GM23248 (cell line): ENCODE results near the gene PSMB5. TPM values are rescaled to one million over a fixed set of nuclear protein-coding genes. Genes with fewer than 3 reads are reported as not detected.
"Not testable (repeated sequence)": the region's sequence is repeated elsewhere in the genome, so short reads cannot be mapped to it uniquely, and the experiment has no call there.

Source experiments
- DNase-seq: peaks from one replicate; pipeline ENCODE4 v3.0.0-alpha.2; 2015
- H2AFZ ChIP-seq: fragments of 200-600 bp; sonication (generic); 2 replicates; pipeline ENCODE4 v1.6.1; 2016; ENCODE audit warnings: antibody characterized with exemption
- H3F3A ChIP-seq: fragments of 200-600 bp; sonication (generic); 2 replicates; pipeline ENCODE4 v1.6.1; 2016; ENCODE audit warnings: mild to moderate bottlenecking, antibody characterized with exemption, mixed run types; ENCODE audit not compliant: insufficient read depth
- H3K27ac ChIP-seq: fragments of 200-600 bp; sonication (generic); 2 replicates; pipeline ENCODE4 v1.5.1; 2016; ENCODE audit warnings: mild to moderate bottlenecking
- H3K27me3 ChIP-seq: fragments of 200-600 bp; sonication (generic); replicated peaks from 2 replicates; pipeline ENCODE4 v1.6.1; 2016; ENCODE audit warnings: mild to moderate bottlenecking; ENCODE audit not compliant: insufficient read depth
- H3K36me3 ChIP-seq: fragments of 200-600 bp; sonication (generic); 2 replicates; pipeline ENCODE4 v1.6.1; 2016; ENCODE audit warnings: low read depth, mild to moderate bottlenecking
- H3K4me1 ChIP-seq: fragments of 200-600 bp; sonication (generic); 2 replicates; pipeline ENCODE4 v1.6.1; 2016; ENCODE audit warnings: mild to moderate bottlenecking; ENCODE audit not compliant: insufficient read depth
- H3K4me2 ChIP-seq: fragments of 200-600 bp; sonication (generic); one replicate; pipeline ENCODE4 v1.6.1; 2016; ENCODE audit warnings: mild to moderate bottlenecking; ENCODE audit not compliant: unreplicated experiment
- H3K4me3 ChIP-seq: fragments of 200-600 bp; sonication (generic); 2 replicates; pipeline ENCODE4 v1.5.1; 2016; ENCODE audit warnings: mild to moderate bottlenecking
- H3K79me2 ChIP-seq: fragments of 200-600 bp; sonication (generic); 2 replicates; pipeline ENCODE4 v1.6.1; 2016; ENCODE audit warnings: mild to moderate bottlenecking; ENCODE audit not compliant: insufficient read depth
- H3K9ac ChIP-seq: fragments of 200-600 bp; sonication (generic); 2 replicates; pipeline ENCODE4 v1.6.1; 2016; ENCODE audit warnings: mild to moderate bottlenecking
- H3K9me2 ChIP-seq: fragments of 200-600 bp; sonication (generic); 2 replicates; pipeline ENCODE4 v1.6.1; 2016; ENCODE audit warnings: mixed run types, mild to moderate bottlenecking, moderate library complexity; ENCODE audit not compliant: insufficient read depth
- H3K9me3 ChIP-seq: fragments of 200-600 bp; sonication (generic); one replicate; pipeline ENCODE4 v1.6.1; 2017; ENCODE audit warnings: low read depth
- H4K20me1 ChIP-seq: fragments of 200-600 bp; sonication (generic); 2 replicates; pipeline ENCODE4 v1.6.0; 2016; ENCODE audit not compliant: insufficient read depth
- EZH2 ChIP-seq: fragments of 200-600 bp; sonication (generic); IDR thresholded peaks from 2 replicates; pipeline ENCODE4 v1.6.1; 2018; ENCODE audit warnings: antibody characterized with exemption, mild to moderate bottlenecking; ENCODE audit not compliant: insufficient read depth, poor library complexity, severe bottlenecking
- EZH2phosphoT487 ChIP-seq: fragments of 200-600 bp; sonication (generic); IDR thresholded peaks from 2 replicates; pipeline ENCODE4 v1.6.1; 2018; ENCODE audit warnings: antibody characterized with exemption, moderate library complexity, mild to moderate bottlenecking, low read depth; ENCODE audit not compliant: insufficient read depth
- WGBS, 2 experiments: methylation state at CpG; one replicate each; pipeline ENCODE4 v1.1.6; 2015 to 2017; ENCODE audit warnings: low lambda C conversion rate in 2 of 2, low coverage in 1 of 2; ENCODE audit errors: missing lambda C conversion rate in 2 of 2; 5-methylcytosine and 5-hydroxymethylcytosine counted together
- in situ Hi-C: fragments of 300-500 bp; cut with MboI; formaldehyde crosslinking; loops from 2 replicates; pipeline ENCODE4 v1.15.0; 2020
- polyA plus RNA-seq: library from polyadenylated mRNA; unstranded; fragments of >200 nt; fragmentation: Nextera tagmentation; extraction: Ambion mirVana; gene quantifications from 2 replicates; pipeline ENCODE4 v1.2.1, GENCODE V29; 2016
- total RNA-seq: library from RNA; depleted of rRNA; stranded (reverse); fragments of >200 nt; shearing (Covaris generic); gene quantifications from 2 replicates; pipeline ENCODE4 v1.2.3, GENCODE V29; 2014

PSMB5 gene
- total and polyA plus RNA-seq, 2 experiments from 2014 or later: 263 to 274 TPM

DNA sequence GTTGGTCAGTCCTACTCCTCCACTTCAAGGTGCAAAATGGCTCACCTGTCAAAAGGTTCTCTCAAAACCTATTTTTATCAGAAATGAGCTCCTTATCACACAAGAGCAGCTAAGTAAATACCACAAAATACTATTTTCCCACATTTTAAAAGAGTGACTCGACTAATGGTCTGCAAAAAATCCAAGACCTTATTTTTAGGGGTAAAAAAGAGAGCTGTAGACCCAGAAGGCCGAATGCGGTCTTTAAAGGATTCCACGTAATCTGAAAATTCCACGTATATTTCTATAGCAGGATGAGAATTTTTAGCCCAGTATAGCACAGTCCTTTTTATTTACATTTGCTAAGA is 28.5 kb downstream of the PSMB5 start:
- peak; percentile 11 for DNase-seq
- Histone ChIP-seq H4K20me1 (no peaks in the 10 kb centered on the region), H3K9me2 (no peaks in the 10 kb centered on the region), H2AFZ (peak overlapping the region; percentile 97), H3K9ac (peak overlapping the region; percentile 89), H3K4me1 (peaks cover 22% of the 10 kb centered on the region), H3F3A (peaks cover 25% of the 10 kb centered on the region; the same call in 1 of the 2 replicates), H3K27ac (peak overlapping the region; percentile 88), H3K36me3 (no peaks in the 10 kb centered on the region), H3K27me3 (no peaks in the 10 kb centered on the region), H3K4me3 (peak overlapping the region; percentile 79), H3K9me3 (no peaks in the 10 kb centered on the region), H3K4me2 (peak overlapping the region; percentile 84), H3K79me2 (peaks cover 5% of the 10 kb centered on the region; the same call in 1 of the 2 replicates)
- TF ChIP-seq EZH2 (no peak), EZH2phosphoT487 (no peak)
- 87 to 88% methylated on average over 5 of the region's 5 CpGs for WGBS, 2 experiments
- in situ Hi-C loops: no loop called here

GRCh38 chr14:23005451-23006187 is 29.1 kb downstream of the PSMB5 start:
- Histone ChIP-seq H3K27me3 (no peaks in the 10 kb centered on the region), H3K9me2 (no peaks in the 10 kb centered on the region), H3F3A (peaks cover 25% of the 10 kb centered on the region; the same call in 1 of the 2 replicates), H3K4me1 (peaks cover 22% of the 10 kb centered on the region), H2AFZ (peak overlapping the region; percentile 97; the same call in 1 of the 2 replicates), H3K79me2 (peaks cover 5% of the 10 kb centered on the region; the same call in 1 of the 2 replicates), H3K4me2 (peak overlapping the region; percentile 84), H3K27ac (peak overlapping the region; percentile 88), H3K4me3 (peak overlapping the region; percentile 79), H3K36me3 (no peaks in the 10 kb centered on the region), H3K9me3 (no peaks in the 10 kb centered on the region), H3K9ac (peak overlapping the region; percentile 89), H4K20me1 (no peaks in the 10 kb centered on the region)
- DNase-seq: peak; percentile 19
- TF ChIP-seq EZH2phosphoT487 (no peak), EZH2 (no peak)
- in situ Hi-C loops: no loop called here
- 53 to 57% methylated on average over 3 of the region's 3 CpGs for WGBS, 2 experiments

- H3K4me2 ChIP-seq, H3K9me2 ChIP-seq, H3K9ac ChIP-seq, H3K4me3 ChIP-seq, H3K36me3 ChIP-seq, in situ Hi-C loops, H3K79me2 ChIP-seq, H2AFZ ChIP-seq, H3K9me3 ChIP-seq, H4K20me1 ChIP-seq, DNase-seq, H3K27me3 ChIP-seq, H3K27ac ChIP-seq: not testable (repeated sequence)
- Histone ChIP-seq H3K4me1 (peaks cover 19% of the 10 kb centered on the region), H3F3A (peaks cover 25% of the 10 kb centered on the region; the same call in 1 of the 2 replicates)
- 95 to 96% methylated on average over 4 of the region's 4 CpGs for WGBS, 2 experiments
These were observed 30.4 kb downstream of the PSMB5 start for GRCh38 chr14:23004274-23004673.

GRCh38 chr14:23002592-23002991 is 32.1 kb downstream of the PSMB5 start:
- WGBS, 2 experiments: 90 to 92% methylated on average over 3 of the region's 3 CpGs
- H3K4me3 ChIP-seq: no peak overlapping the region
- no peak overlapping the region for H2AFZ ChIP-seq
- H3K4me2 ChIP-seq: no peak overlapping the region
- H3K27me3 ChIP-seq: no peaks in the 10 kb centered on the region
- TF ChIP-seq EZH2phosphoT487 (no peak), EZH2 (no peak)
- no peak overlapping the region for H3K27ac ChIP-seq
- no peaks in the 10 kb centered on the region for H3K9me2 ChIP-seq
- in situ Hi-C loops: no loop called here
- DNase-seq: no peak
- no peaks in the 10 kb centered on the region for H3K9me3 ChIP-seq
- H4K20me1 ChIP-seq: no peaks in the 10 kb centered on the region
- H3F3A ChIP-seq: peaks cover 16% of the 10 kb centered on the region; the same call in 1 of the 2 replicates
- H3K9ac ChIP-seq: no peak overlapping the region
- H3K79me2 ChIP-seq: no peaks in the 10 kb centered on the region
- no peaks in the 10 kb centered on the region for H3K36me3 ChIP-seq
- peaks cover 13% of the 10 kb centered on the region for H3K4me1 ChIP-seq

GRCh38 chr14:23000860-23001259 is 33.8 kb downstream of the PSMB5 start:
- 95 to 96% methylated on average over 2 of the region's 2 CpGs for WGBS, 2 experiments

More at GRCh38 chr14:23000860-23001259, 33.8 kb downstream of the PSMB5 start:
- Histone ChIP-seq H3K9ac (no peak overlapping the region), H3F3A (peaks cover 7% of the 10 kb centered on the region; the same call in 1 of the 2 replicates), H3K27me3 (no peaks in the 10 kb centered on the region), H3K4me1 (peaks cover 3% of the 10 kb centered on the region), H4K20me1 (no peaks in the 10 kb centered on the region), H3K4me2 (no peak overlapping the region), H3K9me2 (no peaks in the 10 kb centered on the region), H3K79me2 (no peaks in the 10 kb centered on the region), H3K36me3 (no peaks in the 10 kb centered on the region), H3K4me3 (no peak overlapping the region), H3K9me3 (no peaks in the 10 kb centered on the region), H2AFZ (no peak overlapping the region), H3K27ac (no peak overlapping the region)
- TF ChIP-seq EZH2phosphoT487 (no peak), EZH2 (no peak)
- no peak for DNase-seq
- in situ Hi-C loops: no loop called here
